ENCODE data around the gene RIPOR1.

- TF ChIP-seq POLR2AphosphoS5 (IDR thresholded peaks at IDR 0.05) (no peak), CTCF (IDR thresholded peaks at IDR 0.05) (no peak)
These were observed 9.3 kb downstream of the RIPOR1 start for GRCh38 chr16:67537636-67538591.

Measured in suprapubic skin (tissue), 3 donors.